CD4-positive, alpha-beta memory T cell (primary cell): ENCODE results near the gene HEBP2. TPM values are rescaled to one million over a fixed set of nuclear protein-coding genes. Genes with fewer than 3 reads are reported as not detected.

Experiments used
- CTCF ChIA-PET: fragments of 350-600 bp; sonication (Branson Sonifier 250); formaldehyde crosslinking; loops from one replicate; lab custom pipeline; 2021; ENCODE audit warnings: inconsistent platforms; ENCODE audit not compliant: partially characterized antibody; lab: Charles Lee
- POLR2A ChIA-PET: fragments of 350-600 bp; sonication (Branson Sonifier 250); formaldehyde crosslinking; loops from one replicate; lab custom pipeline; 2021; ENCODE audit not compliant: partially characterized antibody; lab: Charles Lee
- DNase-seq, 5 donors: peaks; one replicate each; pipeline versions ENCODE4 v3.0.0 to v3.0.0-alpha.2; 2020 to 2022; ENCODE audit warnings: mixed read lengths in 1 of 5
- H3K27ac ChIP-seq: one replicate; pipeline ENCODE4 v1.7.0; 2013; ENCODE audit warnings: low read depth, low read length
- H3K27me3 ChIP-seq: 2 replicates; pipeline ENCODE4 v1.7.0; 2013; ENCODE audit warnings: mild to moderate bottlenecking, low read length, moderate library complexity; ENCODE audit not compliant: insufficient read depth
- H3K36me3 ChIP-seq: 2 replicates; pipeline ENCODE4 v1.7.0; 2013; ENCODE audit warnings: mild to moderate bottlenecking, low read length, moderate library complexity; ENCODE audit not compliant: insufficient read depth
- H3K4me1 ChIP-seq: 2 replicates; pipeline ENCODE4 v1.7.0; 2013; ENCODE audit warnings: mild to moderate bottlenecking, low read length, moderate library complexity; ENCODE audit not compliant: insufficient read depth
- H3K4me3 ChIP-seq, 2 donors: one replicate each; pipeline ENCODE4 v1.7.0; 2013; ENCODE audit warnings: low read length in 2 of 2, mild to moderate bottlenecking in 1 of 2
- H3K9me3 ChIP-seq, 2 donors: one replicate each; pipeline ENCODE4 v1.7.0; 2013; ENCODE audit warnings: low read length in 2 of 2, control low read depth in 1 of 2; ENCODE audit not compliant: control insufficient read depth in 1 of 2
- H3K27ac Mint-ChIP-seq, 7 donors: one replicate each; pipeline ENCODE4 v1.8.0; 2020 to 2021; ENCODE audit warnings: mixed read lengths in 7 of 7, mild to moderate bottlenecking in 6 of 7, inconsistent platforms in 3 of 7, moderate library complexity in 3 of 7
- H3K27me3 Mint-ChIP-seq, 2 donors: one replicate each; pipeline ENCODE4 v1.8.0; 2020 to 2021; ENCODE audit warnings: mixed read lengths in 2 of 2
- H3K36me3 Mint-ChIP-seq, 2 donors: one replicate each; pipeline ENCODE4 v1.8.0; 2020 to 2021; ENCODE audit warnings: mixed read lengths in 2 of 2, inconsistent platforms in 1 of 2, mild to moderate bottlenecking in 1 of 2
- H3K4me1 Mint-ChIP-seq, 4 donors: one replicate each; pipeline ENCODE4 v1.8.0; 2020 to 2021; ENCODE audit warnings: mixed read lengths in 4 of 4, mild to moderate bottlenecking in 1 of 4
- H3K4me3 Mint-ChIP-seq, 8 donors: one replicate each; pipeline ENCODE4 v1.8.0; 2020 to 2021; ENCODE audit warnings: mixed read lengths in 8 of 8, mild to moderate bottlenecking in 7 of 8, moderate library complexity in 6 of 8, inconsistent platforms in 3 of 8
- H3K9me3 Mint-ChIP-seq, 8 donors: one replicate each; pipeline ENCODE4 v1.8.0; 2020 to 2021; ENCODE audit warnings: mixed read lengths in 8 of 8, mild to moderate bottlenecking in 5 of 8, inconsistent platforms in 3 of 8, moderate library complexity in 1 of 8
- intact Hi-C: fragments of 100-400 bp; cut with micrococcal nuclease; formaldehyde crosslinking; loops from one replicate; pipeline ENCODE4 v1.15.1; 2023
- polyA plus RNA-seq, 2 donors: library from polyadenylated mRNA; unstranded; fragments of 300-500 nt; fragmentation: Illumina TruSeq; gene quantifications; one replicate each; pipeline ENCODE4 v1.2.3, GENCODE V29; 2021
- total RNA-seq, 2 experiments: library from RNA; stranded (reverse); gene quantifications; one replicate each; pipeline ENCODE4 v1.2.3, GENCODE V29; 2021

Gene HEBP2
- total and polyA plus RNA-seq, 4 experiments from 2014 or later: 47.2 to 52.7 (median 48.8) TPM

- Mint-ChIP-seq H3K27ac (peak overlapping the region in 2 of 7 donors; percentile 8 to 23), H3K4me3 (no peak overlapping the region), H3K27me3 (no peaks in the 10 kb centered on the region), H3K9me3 (peaks cover 0 to 3% (median 0%) of the 10 kb centered on the region in 8 donors), H3K36me3 (peaks cover 63 to 69% of the 10 kb centered on the region in 2 donors), H3K4me1 (peaks cover 2 to 9% (median 3%) of the 10 kb centered on the region in 4 donors)
- H3K4me1 ChIP-seq: no peaks in the 10 kb centered on the region
- H3K27me3 ChIP-seq: no peaks in the 10 kb centered on the region
- POLR2A ChIA-PET: interaction anchor here (1.6 to 2.6 kb wide), 2 partner anchors 9 to 12 kb away, joined by 3 to 10 read pairs; partner anchors contain the start of gene HEBP2
- no peak for DNase-seq
- intact Hi-C loops: no loop called here
- H3K27ac ChIP-seq: no peak overlapping the region
- CTCF ChIA-PET: interaction anchor here (0.5 to 1.3 kb wide), 3 partner anchors 13 to 104 kb away, joined by 3 to 8 read pairs (median 3); no protein-coding TSS in a partner anchor
- H3K36me3 ChIP-seq: peaks cover 21% of the 10 kb centered on the region
- H3K4me3 ChIP-seq: no peak overlapping the region
- no peaks in the 10 kb centered on the region for H3K9me3 ChIP-seq
Measured at GRCh38 chr6:138416206-138416605, 12.2 kb downstream of the HEBP2 start.

DNA sequence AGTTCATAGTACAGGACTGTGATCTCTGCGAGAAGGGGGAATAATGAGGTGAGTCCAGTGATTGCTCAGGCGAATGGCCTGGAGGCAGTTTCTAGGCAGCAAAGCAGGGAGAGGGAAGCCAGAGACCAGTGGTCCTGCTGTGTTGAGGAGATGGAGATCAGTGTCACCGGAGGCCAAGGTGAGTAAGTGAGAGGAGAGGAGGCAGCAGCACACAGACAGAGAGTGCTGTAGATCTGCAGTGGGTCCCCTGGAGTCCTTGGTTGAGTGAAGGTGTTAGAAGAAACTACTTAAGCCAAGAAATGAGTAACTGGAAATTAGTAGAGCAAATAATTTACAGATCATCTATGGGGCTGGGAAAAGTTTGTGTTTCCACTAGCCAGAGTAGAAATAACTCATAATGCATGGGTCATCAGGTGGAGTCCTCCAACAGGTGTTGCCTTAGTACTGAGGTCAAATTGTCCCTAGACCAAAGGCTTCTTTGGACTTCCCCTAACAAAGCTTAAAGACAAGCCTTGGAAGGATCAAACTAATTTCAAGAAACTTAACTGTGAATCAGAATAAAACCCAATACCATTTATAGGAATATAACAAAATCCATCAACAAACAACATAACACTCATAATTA lies 13.6 kb downstream of the HEBP2 start:
- Histone ChIP-seq H3K27me3 (no peaks in the 10 kb centered on the region), H3K4me3 (no peak overlapping the region), H3K36me3 (peaks cover 17% of the 10 kb centered on the region), H3K27ac (no peak overlapping the region), H3K9me3 (no peaks in the 10 kb centered on the region), H3K4me1 (no peaks in the 10 kb centered on the region)
- ChIA-PET POLR2A (no interaction called here), CTCF (interaction anchor here (1.2 kb wide), 1 partner anchor 92 kb away, joined by 3 read pairs; no protein-coding TSS in a partner anchor)
- no peak overlapping the region for H3K4me3 Mint-ChIP-seq
- intact Hi-C loops: no loop called here
- DNase-seq: no peak
- peaks cover 54 to 58% of the 10 kb centered on the region in 2 donors for H3K36me3 Mint-ChIP-seq
- peaks cover 0 to 3% (median 0%) of the 10 kb centered on the region in 8 donors for H3K9me3 Mint-ChIP-seq
- H3K27ac Mint-ChIP-seq: peak overlapping the region in 4 of 7 donors; percentile 1 to 47 (median 23)
- no peaks in the 10 kb centered on the region for H3K27me3 Mint-ChIP-seq
- peaks cover 0 to 5% (median under 1%) of the 10 kb centered on the region in 4 donors for H3K4me1 Mint-ChIP-seq

DNA sequence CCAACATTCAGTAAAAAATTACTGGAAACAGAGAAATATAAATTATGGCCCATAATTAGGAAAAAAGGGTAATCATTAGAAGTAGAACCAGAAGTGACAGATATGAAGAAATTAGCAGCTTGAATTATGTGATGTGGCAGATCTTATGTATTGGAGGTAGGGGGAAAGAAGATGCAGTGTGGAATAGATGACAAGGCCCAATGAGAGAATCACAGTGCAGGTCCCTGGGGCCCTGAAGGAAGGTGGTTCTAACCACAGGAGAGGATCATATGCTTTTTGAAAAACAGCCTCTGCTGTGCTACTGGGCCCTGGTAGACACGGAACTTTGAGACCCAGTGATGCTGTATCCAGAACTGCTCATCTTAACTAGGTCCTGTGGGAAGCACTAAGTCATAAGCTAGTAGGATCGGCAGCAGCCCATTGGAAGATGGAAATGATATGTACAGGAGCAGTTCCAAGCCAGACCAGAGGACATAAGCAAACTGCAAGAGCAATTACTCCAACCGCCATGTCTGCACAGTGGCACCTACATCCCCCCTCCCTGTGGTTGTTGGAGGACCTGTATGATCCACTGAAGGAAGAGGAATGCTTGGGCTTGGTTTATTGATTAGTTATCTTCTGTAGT lies 14.2 kb downstream of the HEBP2 start:
- peaks cover 0 to 3% (median 0%) of the 10 kb centered on the region in 8 donors for H3K9me3 Mint-ChIP-seq
- POLR2A ChIA-PET: no interaction called here

DNA sequence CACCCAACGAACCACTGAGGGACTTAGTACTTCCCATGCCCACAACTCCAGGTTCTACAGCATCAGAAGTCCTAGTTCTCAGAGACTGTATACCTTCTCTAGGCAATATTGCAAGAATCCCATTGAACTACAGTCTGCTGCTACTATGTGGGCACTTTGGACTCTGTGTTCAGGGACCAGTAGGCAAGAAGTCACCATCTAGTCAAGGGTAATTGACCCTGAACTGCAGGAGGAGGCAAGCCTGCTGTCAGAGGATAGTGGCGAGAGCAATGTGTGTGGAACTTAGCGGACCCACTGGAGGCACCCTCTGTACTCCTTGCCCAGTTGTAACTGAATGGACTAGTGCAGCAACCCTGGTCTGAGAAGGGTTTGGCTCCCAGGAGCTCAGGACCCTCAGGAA lies 15.7 kb downstream of the HEBP2 start:
- no peaks in the 10 kb centered on the region for H3K27me3 ChIP-seq
- peaks cover 4 to 12% (median 6%) of the 10 kb centered on the region in 4 donors for H3K4me1 Mint-ChIP-seq
- H3K9me3 Mint-ChIP-seq: peaks cover 0 to 3% (median 0%) of the 10 kb centered on the region in 8 donors
- peaks cover 39 to 40% of the 10 kb centered on the region in 2 donors for H3K36me3 Mint-ChIP-seq
- ChIA-PET CTCF (interaction anchor here (1.0 kb wide), 1 partner anchor 16 kb away, joined by 3 read pairs; the partner anchor contains the start of gene HEBP2), POLR2A (no interaction called here)
- H3K36me3 ChIP-seq: peaks cover 5% of the 10 kb centered on the region
- peaks cover 6% of the 10 kb centered on the region for H3K4me1 ChIP-seq
- no peak for DNase-seq
- H3K27ac Mint-ChIP-seq: no peak overlapping the region
- no peaks in the 10 kb centered on the region for H3K27me3 Mint-ChIP-seq
- no peak overlapping the region for H3K27ac ChIP-seq
- no peak overlapping the region for H3K4me3 ChIP-seq
- H3K9me3 ChIP-seq: no peaks in the 10 kb centered on the region
- intact Hi-C loops: no loop called here
- no peak overlapping the region for H3K4me3 Mint-ChIP-seq

More for the DNA sequence above, 14.2 kb downstream of the HEBP2 start:
- Histone ChIP-seq H3K36me3 (peaks cover 11% of the 10 kb centered on the region), H3K9me3 (no peaks in the 10 kb centered on the region), H3K4me1 (peaks cover 4% of the 10 kb centered on the region), H3K27me3 (no peaks in the 10 kb centered on the region), H3K4me3 (no peak overlapping the region), H3K27ac (no peak overlapping the region)
- Mint-ChIP-seq H3K4me1 (peaks cover 2 to 8% (median 3%) of the 10 kb centered on the region in 4 donors), H3K27ac (peak overlapping the region in 1 of 7 donors; percentile 43), H3K4me3 (no peak overlapping the region), H3K27me3 (no peaks in the 10 kb centered on the region), H3K36me3 (peaks cover 49 to 52% of the 10 kb centered on the region in 2 donors)
- CTCF ChIA-PET: interaction anchor here (1.2 kb wide), 1 partner anchor 91 kb away, joined by 3 read pairs; no protein-coding TSS in a partner anchor
- intact Hi-C loops: no loop called here
- no peak for DNase-seq

DNA sequence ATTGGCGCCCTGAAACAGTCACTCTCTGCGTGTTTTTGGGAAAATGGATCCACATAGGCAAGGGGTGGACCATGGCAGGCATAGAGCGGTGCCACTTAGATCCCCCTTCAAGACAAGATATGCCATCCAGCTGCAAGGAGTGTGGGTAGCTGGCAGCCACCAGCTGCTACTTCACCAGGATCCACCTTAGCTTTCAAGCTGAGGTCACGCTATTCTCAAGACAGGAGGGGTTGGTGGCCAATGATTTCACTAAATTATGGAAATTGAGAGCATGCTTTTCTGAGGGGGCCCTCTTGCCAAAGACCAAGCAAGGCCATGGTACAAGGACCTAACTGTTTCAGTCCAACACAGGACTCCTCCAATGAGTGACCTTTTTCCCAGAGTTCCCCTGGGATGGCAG lies 16.3 kb downstream of the HEBP2 start:
- Mint-ChIP-seq H3K27ac (no peak overlapping the region), H3K9me3 (peaks cover 0 to 3% (median 0%) of the 10 kb centered on the region in 8 donors), H3K27me3 (no peaks in the 10 kb centered on the region), H3K4me1 (peaks cover 4 to 12% (median 5%) of the 10 kb centered on the region in 4 donors), H3K4me3 (no peak overlapping the region), H3K36me3 (peaks cover 37% of the 10 kb centered on the region in 2 donors)
- no peak for DNase-seq
- H3K27ac ChIP-seq: no peak overlapping the region
- H3K4me3 ChIP-seq: no peak overlapping the region
- POLR2A ChIA-PET: no interaction called here
- no peaks in the 10 kb centered on the region for H3K27me3 ChIP-seq
- H3K9me3 ChIP-seq: no peaks in the 10 kb centered on the region
- peaks cover 6% of the 10 kb centered on the region for H3K4me1 ChIP-seq
- CTCF ChIA-PET: interaction anchor here (1.0 kb wide), 1 partner anchor 16 kb away, joined by 3 read pairs; the partner anchor contains the start of gene HEBP2
- intact Hi-C loops: no loop called here
- H3K36me3 ChIP-seq: peaks cover 5% of the 10 kb centered on the region

DNA sequence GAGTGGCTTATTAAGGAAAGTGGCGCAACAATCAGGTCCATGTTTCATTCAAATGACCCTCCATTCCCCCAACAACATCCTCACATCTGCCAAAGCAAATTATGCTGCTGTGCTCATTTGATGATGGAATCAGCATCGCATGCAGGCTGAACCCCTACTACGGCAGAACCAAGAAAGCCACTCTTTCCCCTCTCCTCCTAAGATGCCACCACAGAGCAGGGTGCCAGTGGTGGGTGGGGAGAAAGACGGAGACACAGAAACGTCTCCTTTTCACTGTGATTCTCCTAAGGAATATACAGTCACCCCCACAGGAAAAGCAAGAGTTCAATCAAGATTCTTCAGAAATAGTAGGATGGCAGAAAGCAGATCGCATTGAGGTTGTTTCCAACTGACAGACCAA lies 17.1 kb downstream of the HEBP2 start:
- Histone ChIP-seq H3K27ac (no peak overlapping the region), H3K4me1 (peaks cover 6% of the 10 kb centered on the region), H3K4me3 (no peak overlapping the region), H3K27me3 (no peaks in the 10 kb centered on the region), H3K36me3 (peaks cover 5% of the 10 kb centered on the region), H3K9me3 (no peaks in the 10 kb centered on the region)
- POLR2A ChIA-PET: no interaction called here
- H3K36me3 Mint-ChIP-seq: peaks cover 33 to 38% of the 10 kb centered on the region in 2 donors
- H3K27ac Mint-ChIP-seq: no peak overlapping the region
- CTCF ChIA-PET: no interaction called here
- no peak overlapping the region for H3K4me3 Mint-ChIP-seq
- intact Hi-C loops: no loop called here
- peaks cover 4 to 12% (median 5%) of the 10 kb centered on the region in 4 donors for H3K4me1 Mint-ChIP-seq
- no peak for DNase-seq
- peaks cover 0 to 3% (median 0%) of the 10 kb centered on the region in 8 donors for H3K9me3 Mint-ChIP-seq
- H3K27me3 Mint-ChIP-seq: no peaks in the 10 kb centered on the region

DNA sequence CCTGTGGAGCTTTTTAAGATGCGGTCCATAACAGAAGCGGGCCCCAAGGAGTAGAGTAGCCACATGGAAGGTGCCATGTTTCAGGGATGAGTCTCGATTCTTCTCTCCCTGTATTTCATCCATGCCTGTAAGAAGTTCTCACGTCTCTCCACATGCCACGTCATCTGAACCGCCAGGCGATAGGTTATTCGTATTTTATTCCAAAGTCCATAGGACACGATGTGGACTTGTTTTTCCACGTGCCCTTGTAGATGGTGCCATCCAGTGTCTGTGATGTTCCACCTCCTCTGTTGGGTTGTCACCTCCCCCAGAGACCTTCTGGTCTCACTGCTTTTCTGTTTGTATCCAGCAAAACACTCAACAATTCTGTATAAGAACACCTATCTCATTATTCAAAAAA lies 17.6 kb downstream of the HEBP2 start:
- Histone ChIP-seq H3K36me3 (peaks cover 5% of the 10 kb centered on the region), H3K27ac (no peak overlapping the region), H3K4me1 (peaks cover 6% of the 10 kb centered on the region), H3K27me3 (no peaks in the 10 kb centered on the region), H3K9me3 (no peaks in the 10 kb centered on the region), H3K4me3 (no peak overlapping the region)
- Mint-ChIP-seq H3K27me3 (no peaks in the 10 kb centered on the region), H3K4me1 (peaks cover 4 to 12% (median 5%) of the 10 kb centered on the region in 4 donors), H3K9me3 (peaks cover 0 to 3% (median 0%) of the 10 kb centered on the region in 8 donors), H3K36me3 (peaks cover 27 to 33% of the 10 kb centered on the region in 2 donors), H3K27ac (no peak overlapping the region), H3K4me3 (no peak overlapping the region)
- ChIA-PET POLR2A (no interaction called here), CTCF (interaction anchor here (1.1 kb wide), 1 partner anchor 304 kb away, joined by 3 read pairs; no protein-coding TSS in a partner anchor)
- no peak for DNase-seq
- intact Hi-C loops: no loop called here
